KOPT-K1 (cell line): ENCODE results near the gene MOV10L1.

Experiments used
- H3K27ac ChIP-seq: fragments of 200-600 bp; sonication (generic); 2 replicates; pipeline ENCODE4 v1.5.1; 2016; ENCODE audit warnings: antibody characterized with exemption, mild to moderate bottlenecking, low read depth, low read length; ENCODE audit not compliant: poor library complexity, severe bottlenecking
- H3K36me3 ChIP-seq: fragments of 200-600 bp; sonication (generic); 2 replicates; pipeline ENCODE4 v1.5.1; 2017; ENCODE audit warnings: antibody characterized with exemption, mild to moderate bottlenecking, low read length, moderate library complexity; ENCODE audit not compliant: insufficient read depth
- H3K9me3 ChIP-seq: fragments of 200-600 bp; sonication (generic); 2 replicates; pipeline ENCODE4 v1.5.1; 2017; ENCODE audit warnings: antibody characterized with exemption, low read length, mild to moderate bottlenecking; ENCODE audit not compliant: insufficient read depth, poor library complexity, severe bottlenecking

The MOV10L1 gene

DNA sequence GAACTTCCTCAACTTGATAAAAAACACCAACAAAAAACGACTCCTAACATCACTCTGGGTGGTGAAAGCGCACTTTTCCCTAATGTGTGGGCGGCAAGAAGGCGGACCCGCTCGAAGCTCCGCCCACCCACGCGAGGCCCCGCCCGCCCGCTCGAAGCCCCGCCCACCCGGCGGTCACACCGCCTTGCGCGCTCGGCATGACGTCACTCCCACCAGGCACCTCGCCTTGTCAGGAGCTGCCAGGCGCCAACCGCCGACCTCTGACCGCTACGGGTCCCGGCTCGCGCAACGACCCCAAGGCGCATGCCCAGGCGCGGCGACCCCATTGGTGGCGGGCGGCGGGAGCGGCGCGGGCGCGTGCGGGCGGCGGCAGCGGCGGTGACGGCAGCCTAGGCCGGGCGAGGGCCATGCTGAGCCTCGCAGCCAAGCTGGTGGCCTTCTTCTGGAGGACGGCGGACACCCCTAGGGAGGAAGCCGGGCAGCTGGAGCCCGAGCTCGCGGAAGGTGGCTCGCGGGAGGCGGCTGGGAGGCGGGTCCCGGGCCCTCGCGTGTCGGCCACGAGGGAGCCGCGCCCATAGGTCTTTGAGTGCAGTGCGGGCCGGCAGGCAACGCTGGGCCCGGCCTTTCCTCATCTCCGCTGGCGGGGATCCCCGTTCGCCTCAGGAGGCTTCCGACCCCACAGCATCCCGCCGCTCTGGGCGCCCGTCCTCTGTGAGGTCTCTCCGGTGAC lies at the start of gene MOV10L1:
Gene MOV10L1, plus strand, starts transcription at position 325 of the 730 bp plus-strand sequence. Its CDS starts 83 bp downstream, at position 408.
- no peaks in the 10 kb centered on the region for H3K36me3 ChIP-seq

DNA sequence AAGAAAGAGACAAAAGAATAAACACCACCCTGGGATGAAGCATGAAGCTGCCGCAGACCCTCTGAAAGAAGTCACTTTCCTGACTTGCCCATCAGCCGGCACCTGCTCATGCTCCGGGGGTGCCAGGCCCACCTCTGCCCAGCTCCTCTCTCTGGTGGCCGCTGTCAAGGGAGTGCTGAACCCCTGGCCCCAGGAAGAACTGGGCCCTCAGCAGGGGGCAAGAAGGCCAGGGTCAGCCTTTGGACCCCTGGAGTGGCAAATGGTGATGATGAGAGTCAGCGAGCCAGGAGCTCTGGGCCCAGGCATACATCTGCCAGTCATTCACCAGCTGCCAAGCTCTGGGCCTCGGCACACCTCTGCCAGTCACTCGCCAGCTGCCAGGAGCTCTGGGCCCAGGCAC lies 49.1 kb upstream of the MOV10L1 start:
- Histone ChIP-seq H3K9me3 (peaks cover 20% of the 10 kb centered on the region), H3K36me3 (no peaks in the 10 kb centered on the region), H3K27ac (no peak overlapping the region)

More for the DNA sequence above, at the start of gene MOV10L1:
- peaks cover 8% of the 10 kb centered on the region for H3K9me3 ChIP-seq
- H3K27ac ChIP-seq: no peak within 1 kb of the TSS

DNA sequence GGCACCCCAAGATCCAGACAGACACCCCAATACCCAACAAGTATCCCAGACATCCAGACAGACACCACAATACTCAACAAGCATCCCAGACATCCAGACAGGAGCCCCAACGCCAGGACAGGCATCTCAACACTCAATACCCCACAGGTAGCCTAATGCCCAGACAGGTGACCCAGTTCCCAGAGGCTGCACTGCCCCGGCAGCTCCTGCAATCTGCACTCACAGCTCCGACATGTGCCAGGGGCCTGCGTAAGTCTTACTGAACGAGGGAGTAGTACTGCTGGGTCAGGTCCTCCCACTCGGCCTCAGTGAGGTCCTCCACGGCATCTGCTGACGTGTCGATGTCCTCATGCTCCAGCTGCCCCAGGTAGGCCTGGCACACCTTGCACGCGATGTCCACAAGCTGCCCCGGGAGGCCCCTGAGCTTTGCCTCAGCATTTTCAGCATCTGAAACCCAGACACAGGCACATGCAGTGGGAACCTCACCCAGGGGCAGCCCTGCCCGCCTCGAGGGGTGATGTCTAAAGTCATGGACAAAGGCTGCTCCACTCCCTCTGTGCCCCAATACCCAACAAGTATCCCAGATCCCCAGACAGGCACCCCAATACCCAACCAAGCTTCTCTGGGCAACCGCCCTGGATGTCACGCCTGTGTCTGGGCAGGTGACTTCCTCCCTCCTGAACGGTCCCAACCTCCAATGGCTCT lies 48.3 kb upstream of the MOV10L1 start:
- H3K27ac ChIP-seq: no peak overlapping the region
- H3K9me3 ChIP-seq: peaks cover 20% of the 10 kb centered on the region
- H3K36me3 ChIP-seq: no peaks in the 10 kb centered on the region

DNA sequence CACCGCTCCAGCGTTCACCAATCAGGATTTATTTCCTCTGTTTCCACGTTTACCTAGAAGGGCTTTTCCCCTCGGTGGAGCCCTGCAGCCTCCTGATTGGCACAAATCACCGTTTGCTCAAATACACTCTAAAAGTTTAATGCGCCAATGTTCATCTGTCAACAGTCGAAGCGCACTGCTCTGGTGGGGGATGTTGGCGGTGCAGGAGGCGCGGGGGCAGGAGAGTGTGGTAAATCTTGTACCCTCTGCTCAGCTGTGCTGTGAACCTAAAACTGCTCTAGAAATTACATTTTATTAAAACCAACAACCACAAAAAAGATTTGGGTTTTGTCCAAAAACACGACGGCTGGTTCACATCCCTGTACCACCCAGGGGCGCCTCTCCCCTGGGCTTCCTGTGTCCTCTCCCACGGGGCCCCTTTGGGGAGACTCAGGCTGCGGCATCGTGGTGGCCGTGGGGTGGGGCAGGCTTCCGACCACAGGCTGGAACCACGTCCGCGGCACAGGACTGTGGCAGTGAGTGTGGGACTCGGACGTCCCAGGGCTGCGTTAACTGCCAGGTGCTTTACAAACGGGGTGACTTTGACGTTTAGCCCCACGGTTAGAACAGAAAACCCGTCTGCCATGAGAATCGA lies 45.2 kb upstream of the MOV10L1 start:
- peaks cover 6% of the 10 kb centered on the region for H3K9me3 ChIP-seq
- H3K27ac ChIP-seq: no peak overlapping the region
- no peaks in the 10 kb centered on the region for H3K36me3 ChIP-seq

- H3K27ac ChIP-seq: no peak overlapping the region
- H3K9me3 ChIP-seq: no peaks in the 10 kb centered on the region
- no peaks in the 10 kb centered on the region for H3K36me3 ChIP-seq
Observed at GRCh38 chr22:50045211-50046018, 44.4 kb upstream of the MOV10L1 start.

DNA sequence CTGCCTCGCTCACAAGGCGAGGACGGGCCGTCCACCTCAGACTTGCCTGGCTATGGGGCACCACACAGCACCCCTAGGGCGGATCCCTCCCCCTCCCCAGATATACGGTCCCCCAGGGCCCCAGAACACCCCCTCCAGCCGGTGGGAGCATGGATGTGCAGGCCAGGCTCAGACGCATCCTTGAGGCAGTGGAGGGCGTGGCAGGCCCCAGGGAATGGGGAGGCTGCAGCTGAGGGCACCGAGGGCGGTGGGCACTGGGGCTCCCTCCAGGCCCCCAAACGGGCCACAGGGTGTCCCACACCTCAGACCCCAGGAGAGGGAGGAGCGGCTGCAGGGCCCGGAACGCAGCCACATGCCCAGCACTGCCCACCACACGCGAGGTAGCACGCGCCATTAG lies 43.8 kb upstream of the MOV10L1 start:
- Histone ChIP-seq H3K36me3 (no peaks in the 10 kb centered on the region), H3K9me3 (no peaks in the 10 kb centered on the region), H3K27ac (no peak overlapping the region)

DNA sequence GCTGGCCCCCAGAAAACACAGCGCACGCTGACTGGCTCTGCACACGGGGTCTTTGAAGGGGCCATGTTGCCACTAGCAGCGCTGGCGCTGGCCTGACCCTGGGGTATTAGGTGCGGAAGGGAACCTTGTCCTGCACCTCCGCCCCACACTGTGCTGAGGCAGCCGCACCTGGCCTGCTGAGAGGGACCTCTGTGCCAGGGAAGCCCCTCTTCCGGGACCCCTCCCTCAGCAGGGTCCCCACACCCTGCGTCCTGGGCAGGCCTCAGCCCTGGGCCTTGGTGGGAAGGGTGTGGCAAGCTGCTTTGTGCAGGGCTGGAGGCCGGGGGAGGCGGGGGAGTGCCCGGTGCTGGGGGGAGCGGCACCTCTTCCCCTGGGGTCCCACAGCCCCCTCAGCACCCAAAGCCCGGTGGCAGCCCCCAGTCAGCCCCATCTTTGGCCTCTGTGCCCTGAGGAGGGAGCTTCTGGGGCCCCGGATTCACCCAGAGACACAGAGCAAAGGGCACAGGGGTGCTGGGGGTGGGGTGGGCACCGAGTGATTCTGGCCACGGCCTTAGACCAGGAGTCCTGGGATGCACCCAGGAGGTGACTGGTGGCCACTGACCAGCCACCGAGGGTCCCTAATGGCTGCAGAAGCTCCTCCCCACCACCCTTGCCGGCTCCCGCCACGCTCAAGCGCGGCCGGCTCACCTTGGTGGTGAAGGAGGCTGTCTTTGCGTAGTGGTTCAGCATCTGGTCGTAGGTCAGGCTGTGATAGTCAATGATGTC lies 43.1 kb upstream of the MOV10L1 start:
- H3K36me3 ChIP-seq: no peaks in the 10 kb centered on the region
- peaks cover under 1% of the 10 kb centered on the region for H3K9me3 ChIP-seq
- H3K27ac ChIP-seq: no peak overlapping the region

- H3K9me3 ChIP-seq: peaks cover 7% of the 10 kb centered on the region
- no peaks in the 10 kb centered on the region for H3K36me3 ChIP-seq
- H3K27ac ChIP-seq: no peak overlapping the region
Observed at GRCh38 chr22:50047346-50047745, 42.5 kb upstream of the MOV10L1 start.

DNA sequence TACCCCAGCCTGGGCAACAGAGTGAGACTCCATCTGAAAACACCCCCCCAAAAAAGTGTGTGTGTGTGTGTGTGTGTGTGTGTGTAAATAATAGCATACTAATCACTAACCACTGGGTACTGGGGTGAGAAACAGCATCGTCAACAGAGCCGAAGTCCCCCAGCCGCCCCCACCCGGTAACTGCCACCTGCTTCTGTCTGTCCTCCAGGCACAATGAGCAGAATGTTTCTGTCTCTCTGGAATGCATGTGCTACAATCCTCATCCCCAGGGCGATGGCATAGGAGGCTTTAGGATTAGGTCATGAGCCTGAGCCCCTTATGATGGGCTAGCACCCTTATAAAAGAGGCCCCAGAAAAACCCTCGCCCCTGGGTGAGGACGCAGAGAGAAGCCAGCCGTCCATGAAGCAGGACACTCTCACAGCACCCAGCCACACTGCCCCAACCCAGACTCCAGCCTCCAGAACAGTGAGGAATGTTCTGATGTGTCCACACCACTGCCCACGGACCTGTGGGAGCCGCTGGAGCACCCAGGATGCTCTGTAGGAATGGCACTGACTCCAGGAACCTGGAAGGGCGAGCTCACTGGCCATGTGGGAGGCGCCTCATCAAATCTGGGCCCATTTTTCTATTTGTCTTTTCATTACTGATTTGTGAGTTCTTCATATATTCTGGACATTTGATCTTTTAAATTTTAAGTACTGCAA lies 41.6 kb upstream of the MOV10L1 start:
- Histone ChIP-seq H3K36me3 (no peaks in the 10 kb centered on the region), H3K9me3 (peaks cover 16% of the 10 kb centered on the region), H3K27ac (no peak overlapping the region)

GRCh38 chr22:50048836-50049235 lies 41.0 kb upstream of the MOV10L1 start:
- Histone ChIP-seq H3K27ac (no peak overlapping the region), H3K9me3 (peaks cover 22% of the 10 kb centered on the region), H3K36me3 (no peaks in the 10 kb centered on the region)

GRCh38 chr22:50049299-50050195 lies 40.3 kb upstream of the MOV10L1 start:
- no peak overlapping the region for H3K27ac ChIP-seq
- H3K36me3 ChIP-seq: no peaks in the 10 kb centered on the region
- H3K9me3 ChIP-seq: peaks cover 27% of the 10 kb centered on the region

DNA sequence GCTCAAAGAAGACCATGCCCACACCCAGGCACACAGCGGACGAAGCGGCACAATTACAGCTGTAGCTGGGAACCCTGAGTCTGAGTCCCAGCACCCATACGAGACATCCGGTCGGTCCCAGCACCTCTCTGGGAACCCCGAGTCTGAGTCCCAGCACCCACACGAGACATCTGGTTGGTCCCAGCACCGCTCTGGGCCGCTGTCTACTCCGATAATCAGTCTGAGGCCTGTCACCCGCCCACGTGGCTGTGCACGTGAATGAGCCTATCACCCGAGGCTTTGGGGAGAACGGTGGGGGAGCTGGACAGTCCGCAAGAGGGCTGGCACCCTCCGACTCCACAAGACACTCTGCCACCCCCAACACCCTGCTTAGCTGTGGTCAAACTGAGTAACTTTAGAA lies 37.9 kb upstream of the MOV10L1 start:
- no peaks in the 10 kb centered on the region for H3K36me3 ChIP-seq
- no peak overlapping the region for H3K27ac ChIP-seq
- H3K9me3 ChIP-seq: peaks cover 27% of the 10 kb centered on the region

- Histone ChIP-seq H3K36me3 (no peaks in the 10 kb centered on the region), H3K9me3 (peaks cover 27% of the 10 kb centered on the region), H3K27ac (no peak overlapping the region)
Observed at GRCh38 chr22:50053861-50054260, 35.9 kb upstream of the MOV10L1 start.
